ENCODE measurements around the gene SSH2.

- TF ChIP-seq POLR2A (IDR thresholded peaks at IDR 0.05) (no peak), CTCF (IDR thresholded peaks at IDR 0.05 in 4 of 5, conservative IDR thresholded peaks at IDR 0.05 in 1 of 5) (no peak)
These were observed 326.8 kb downstream of the SSH2 start for GRCh38 chr17:29603109-29603674.
